ENCODE measurements around the gene ZNF622. TPM values are rescaled to one million over a fixed set of nuclear protein-coding genes. Genes with fewer than 3 reads are reported as not detected.

The ZNF622 gene
- total RNA-seq, 1 donor = 30.8 TPM

DNA sequence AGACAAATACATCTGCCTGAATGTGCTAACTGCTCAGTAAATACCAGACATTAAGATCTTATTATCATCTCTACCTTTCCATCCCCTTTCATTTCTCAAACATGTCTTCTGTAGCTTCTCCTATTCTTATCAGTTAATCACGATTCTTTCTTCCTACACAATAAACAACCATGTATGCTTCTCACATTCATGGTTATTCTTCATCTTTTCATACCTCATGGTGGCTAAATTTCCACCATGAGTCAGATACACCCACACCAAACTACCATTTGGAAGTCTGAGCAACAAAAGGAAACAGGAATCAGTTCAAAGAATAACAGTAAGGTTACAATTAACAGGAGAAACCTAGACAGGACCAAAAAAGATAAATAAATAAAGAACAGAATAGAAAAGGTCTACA is 7.7 kb downstream of the ZNF622 start:
- no peak overlapping the region for H3K4me3 ChIP-seq (ENCODE audit: low read depth, low read length)
- DNase-seq (ENCODE audit: low read depth) = no peak
- TF ChIP-seq, protein P1, sequence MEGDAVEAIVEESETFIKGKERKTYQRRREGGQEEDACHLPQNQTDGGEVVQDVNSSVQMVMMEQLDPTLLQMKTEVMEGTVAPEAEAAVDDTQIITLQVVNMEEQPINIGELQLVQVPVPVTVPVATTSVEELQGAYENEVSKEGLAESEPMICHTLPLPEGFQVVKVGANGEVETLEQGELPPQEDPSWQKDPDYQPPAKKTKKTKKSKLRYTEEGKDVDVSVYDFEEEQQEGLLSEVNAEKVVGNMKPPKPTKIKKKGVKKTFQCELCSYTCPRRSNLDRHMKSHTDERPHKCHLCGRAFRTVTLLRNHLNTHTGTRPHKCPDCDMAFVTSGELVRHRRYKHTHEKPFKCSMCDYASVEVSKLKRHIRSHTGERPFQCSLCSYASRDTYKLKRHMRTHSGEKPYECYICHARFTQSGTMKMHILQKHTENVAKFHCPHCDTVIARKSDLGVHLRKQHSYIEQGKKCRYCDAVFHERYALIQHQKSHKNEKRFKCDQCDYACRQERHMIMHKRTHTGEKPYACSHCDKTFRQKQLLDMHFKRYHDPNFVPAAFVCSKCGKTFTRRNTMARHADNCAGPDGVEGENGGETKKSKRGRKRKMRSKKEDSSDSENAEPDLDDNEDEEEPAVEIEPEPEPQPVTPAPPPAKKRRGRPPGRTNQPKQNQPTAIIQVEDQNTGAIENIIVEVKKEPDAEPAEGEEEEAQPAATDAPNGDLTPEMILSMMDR (IDR thresholded peaks at IDR 0.05; ENCODE audit: insufficient read depth, low read length) = no peak

DNA sequence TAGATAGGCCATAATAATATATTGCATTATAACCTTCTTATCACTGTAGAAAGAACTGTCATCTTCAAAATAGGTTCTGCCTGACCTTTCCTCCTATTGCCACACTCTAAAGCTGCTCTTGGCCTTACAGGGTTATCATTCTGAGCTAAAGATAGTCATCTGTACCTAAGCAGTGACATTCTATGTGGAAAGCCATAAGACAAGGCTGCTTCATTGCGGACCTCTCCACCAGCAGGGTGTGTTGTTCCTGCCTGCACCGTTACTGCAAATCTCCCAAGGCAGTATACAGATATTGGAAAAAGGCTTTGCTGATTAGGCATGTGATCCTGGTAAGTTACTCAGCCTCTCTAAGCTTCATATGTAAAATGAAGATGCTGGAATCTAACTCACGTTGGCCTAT is 8.1 kb downstream of the ZNF622 start:
- TF ChIP-seq, protein P1 (IDR thresholded peaks at IDR 0.05; ENCODE audit: insufficient read depth, low read length) = peak; percentile 17
- H3K4me3 ChIP-seq (ENCODE audit: low read depth, low read length) = no peak overlapping the region
- no peak for DNase-seq (ENCODE audit: low read depth)

DNA sequence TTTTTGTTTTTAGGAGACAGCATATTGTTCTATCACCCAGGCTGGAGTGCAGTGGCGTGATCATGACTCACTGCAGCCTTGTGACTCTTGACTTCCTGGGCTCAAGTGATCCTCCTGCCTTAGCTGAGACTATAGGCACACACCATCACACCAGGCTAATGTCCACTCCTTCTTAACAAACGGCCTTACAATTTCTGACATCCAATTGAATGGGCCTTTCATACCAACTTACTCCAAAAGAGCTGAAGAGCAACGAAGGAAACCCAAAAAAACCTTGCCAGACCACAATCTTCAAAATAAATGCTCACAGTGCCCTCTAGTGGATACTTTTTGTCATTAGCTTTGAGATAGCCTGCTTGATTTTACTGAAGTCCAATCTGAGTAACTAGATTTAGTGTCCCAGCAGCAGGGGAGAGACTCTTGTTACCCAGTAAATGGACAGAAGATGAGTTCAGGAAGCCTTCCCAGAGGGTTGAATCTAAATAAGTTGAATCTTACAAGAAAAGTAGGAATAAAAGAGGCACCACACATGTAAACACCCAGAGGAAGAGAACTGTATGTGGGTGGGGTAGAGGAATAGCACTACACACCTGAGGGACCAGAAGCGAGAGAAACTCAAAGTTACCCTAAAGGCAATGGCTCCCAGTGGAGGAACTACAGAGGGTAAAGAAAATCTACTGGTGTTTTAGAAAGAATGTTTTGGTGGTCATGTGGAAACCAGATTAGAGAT is 9.3 kb downstream of the ZNF622 start:
- no peak overlapping the region for H3K4me3 ChIP-seq (ENCODE audit: low read depth, low read length)
- TF ChIP-seq, protein P1 (IDR thresholded peaks at IDR 0.05; ENCODE audit: insufficient read depth, low read length) = peak; percentile 58
- DNase-seq (ENCODE audit: low read depth) = peak; percentile 88

DNA sequence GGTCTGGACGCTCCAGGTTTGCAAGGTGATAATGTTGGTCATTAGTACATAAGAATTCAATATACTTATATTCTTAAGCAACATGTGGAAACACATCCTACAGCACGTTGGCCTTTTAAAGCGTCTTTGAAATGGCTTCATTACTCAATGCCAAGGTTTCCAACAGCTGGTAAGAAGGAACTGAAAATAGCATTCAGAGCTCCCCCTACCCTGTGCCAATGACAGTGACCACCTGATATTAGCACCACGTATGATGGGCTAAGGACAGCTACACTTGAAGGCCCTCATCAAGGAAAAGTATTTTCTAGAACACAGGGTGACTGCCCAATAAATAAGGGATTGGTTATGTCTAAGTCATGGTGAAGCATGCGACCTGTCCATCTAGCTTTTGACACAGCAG is 9.9 kb downstream of the ZNF622 start:
- no peak for DNase-seq (ENCODE audit: low read depth)
- no peak overlapping the region for H3K4me3 ChIP-seq (ENCODE audit: low read depth, low read length)
- TF ChIP-seq, protein P1 (IDR thresholded peaks at IDR 0.05; ENCODE audit: insufficient read depth, low read length) = no peak

DNA sequence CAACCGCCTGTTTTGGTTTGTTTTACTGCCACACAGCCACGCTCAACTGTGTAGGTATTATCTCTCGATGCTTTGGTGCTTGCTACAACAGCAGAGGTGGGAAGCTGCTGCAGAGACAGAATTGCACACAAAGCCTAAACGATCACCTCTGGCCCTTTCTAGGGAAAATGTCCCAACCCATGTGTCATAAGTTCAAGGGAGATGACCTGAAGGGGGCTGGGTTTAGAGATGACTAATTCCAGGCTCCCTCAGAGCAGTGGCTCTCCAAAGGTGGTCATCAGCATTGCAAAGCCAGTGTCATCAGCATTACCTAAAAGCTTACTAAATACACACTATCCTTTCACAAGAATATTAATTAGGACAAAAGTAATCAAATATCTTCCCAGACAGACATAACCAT is 10.9 kb downstream of the ZNF622 start:
- DNase-seq (ENCODE audit: low read depth) = no peak
- no peak overlapping the region for H3K4me3 ChIP-seq (ENCODE audit: low read depth, low read length)
- TF ChIP-seq, protein P1 (IDR thresholded peaks at IDR 0.05; ENCODE audit: insufficient read depth, low read length) = no peak

DNA sequence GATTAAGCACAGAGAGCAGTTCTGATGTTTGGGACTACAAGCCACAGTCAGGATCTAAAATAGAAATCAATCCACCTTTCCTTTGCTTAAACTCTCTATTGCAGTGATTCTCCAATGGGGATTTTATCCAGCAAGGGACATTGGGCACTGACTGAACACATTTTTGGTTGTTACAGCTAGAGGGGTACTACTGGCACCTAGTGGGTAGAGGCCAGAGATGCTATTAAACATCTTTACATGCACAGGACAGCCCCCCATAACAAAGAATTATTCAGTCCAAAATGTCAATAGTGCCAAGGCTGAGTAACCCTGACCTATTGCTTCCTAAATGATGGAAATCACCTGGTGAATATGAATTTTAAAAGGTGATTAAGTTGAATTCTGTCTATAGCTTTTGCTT is 12.0 kb downstream of the ZNF622 start:
- DNase-seq (ENCODE audit: low read depth) = no peak
- H3K4me3 ChIP-seq (ENCODE audit: low read depth, low read length) = no peak overlapping the region
- TF ChIP-seq, protein P1 (IDR thresholded peaks at IDR 0.05; ENCODE audit: insufficient read depth, low read length) = no peak

DNA sequence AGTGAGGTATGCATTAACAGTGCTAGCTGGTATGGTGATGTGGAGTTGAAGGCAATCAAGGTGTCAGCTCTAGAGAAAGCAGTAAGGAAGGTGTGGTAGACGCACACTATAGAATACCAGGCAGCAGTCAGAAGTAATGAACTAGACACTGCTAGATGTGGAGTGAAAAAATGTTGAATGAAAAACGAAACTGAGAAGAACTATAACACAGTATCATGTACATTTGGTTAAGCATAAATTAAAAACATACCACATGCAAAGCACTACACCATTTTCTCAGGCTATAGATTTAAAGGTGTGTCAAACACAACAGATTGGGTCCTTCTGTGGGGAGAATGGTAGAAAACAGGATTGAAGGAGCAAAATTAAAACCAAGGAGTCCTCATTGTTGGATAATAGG is 15.4 kb downstream of the ZNF622 start:
- DNase-seq (ENCODE audit: low read depth) = no peak
- TF ChIP-seq, protein P1 (IDR thresholded peaks at IDR 0.05; ENCODE audit: insufficient read depth, low read length) = no peak
- H3K4me3 ChIP-seq (ENCODE audit: low read depth, low read length) = no peak overlapping the region
